NCI-H1092 treated with DMSO at 0.1 percent for 48 hours (cell line): Measurements from ENCODE around the gene SF3B2.
A peak's percentile ranks its signal among the peaks of the same experiment; 100 is the strongest.
"Not testable (repeated sequence)": the region's sequence is repeated elsewhere in the genome, so short reads cannot be mapped to it uniquely, and the experiment has no call there.

ENCODE experiments used
- DNase-seq: peaks from one replicate; lab custom pipeline; 2025; lab: John Stamatoyannopoulos, UW

The SF3B2 gene

GRCh38 chr11:66072081-66072480, 19.9 kb downstream of the SF3B2 start:
- DNase-seq: no peak

GRCh38 chr11:66072518-66072917, 20.4 kb downstream of the SF3B2 start:
- DNase-seq: no peak

- DNase-seq: no peak
Measured at GRCh38 chr11:66073669-66074068, 21.5 kb downstream of the SF3B2 start.

GRCh38 chr11:66075273-66075672, 23.1 kb downstream of the SF3B2 start:
- DNase-seq: no peak

- no peak for DNase-seq
Measured at GRCh38 chr11:66076561-66076960, 24.4 kb downstream of the SF3B2 start.

GRCh38 chr11:66077927-66078326, 25.8 kb downstream of the SF3B2 start:
- no peak for DNase-seq

GRCh38 chr11:66078949-66079348, 26.8 kb downstream of the SF3B2 start:
- DNase-seq: not testable (repeated sequence)

GRCh38 chr11:66080055-66080817, 28.1 kb downstream of the SF3B2 start:
- DNase-seq: no peak

- no peak for DNase-seq
Measured at GRCh38 chr11:66081505-66081904, 29.3 kb downstream of the SF3B2 start.

GRCh38 chr11:66082946-66083698, 31.0 kb downstream of the SF3B2 start:
- DNase-seq: peak; percentile 75

- no peak for DNase-seq
Measured at GRCh38 chr11:66083767-66084166, 31.6 kb downstream of the SF3B2 start.

- DNase-seq: no peak
Measured at GRCh38 chr11:66084821-66085475, 32.8 kb downstream of the SF3B2 start.

- no peak for DNase-seq
Measured at GRCh38 chr11:66087148-66087908, 35.2 kb downstream of the SF3B2 start.

- no peak for DNase-seq
Measured at GRCh38 chr11:66089067-66089466, 36.9 kb downstream of the SF3B2 start.

- DNase-seq: no peak
Measured at GRCh38 chr11:66090288-66090687, 38.1 kb downstream of the SF3B2 start.

GRCh38 chr11:66092125-66092524, 40.0 kb downstream of the SF3B2 start:
- DNase-seq: not testable (repeated sequence)

GRCh38 chr11:66099746-66100145, 47.6 kb downstream of the SF3B2 start:
- DNase-seq: not testable (repeated sequence)

- peak; percentile 95 for DNase-seq
Measured at GRCh38 chr11:66100272-66101065, 48.3 kb downstream of the SF3B2 start.

- no peak for DNase-seq
Measured at GRCh38 chr11:66101066-66101464, 48.9 kb downstream of the SF3B2 start.

- no peak for DNase-seq
Measured at GRCh38 chr11:66104057-66104638, 52.0 kb downstream of the SF3B2 start.
